ENCODE measurements around the gene DYRK1A.

The DYRK1A gene

DNA sequence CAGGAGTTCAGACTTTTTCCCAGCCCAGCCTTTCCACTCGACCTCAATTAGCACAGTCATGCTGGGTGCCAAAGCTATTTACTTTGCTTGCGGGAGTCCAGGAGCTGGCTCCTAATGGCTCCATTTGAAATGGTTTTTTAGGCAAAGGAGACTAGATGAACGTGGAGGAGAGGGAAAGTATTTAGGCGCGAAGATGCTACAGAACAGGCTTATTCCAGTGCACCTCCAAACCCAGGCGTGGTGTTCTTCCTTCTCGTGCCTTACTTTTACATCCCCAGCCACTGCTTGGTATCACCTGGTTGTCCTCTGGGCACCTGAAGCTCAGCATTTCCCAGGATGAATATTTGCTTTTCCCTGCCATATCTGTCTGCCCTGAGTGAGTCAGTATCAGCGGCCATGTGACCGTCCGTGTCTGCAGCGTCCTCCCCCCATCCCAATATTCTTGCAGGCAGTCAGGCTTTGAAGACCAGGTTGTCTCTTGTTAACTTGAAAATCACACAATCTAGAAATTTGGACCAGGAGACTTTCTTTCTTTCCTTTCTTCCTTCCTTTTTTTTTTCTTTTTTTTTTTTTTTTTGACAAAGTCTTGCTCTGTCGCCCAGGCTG lies 198.5 kb downstream of the DYRK1A start:
- H3K9ac ChIP-seq (ENCODE audit: low read length) = no peak overlapping the region
- H3K4me3 ChIP-seq (ENCODE audit: insufficient read depth, low read length, poor library complexity, severe bottlenecking) = no peak overlapping the region
- H3K79me2 ChIP-seq (ENCODE audit: insufficient read depth, low read length) = no peaks in the 10 kb centered on the region
- no peaks in the 10 kb centered on the region for H4K20me1 ChIP-seq (ENCODE audit: low read depth, low read length)
- H3K27ac ChIP-seq (ENCODE audit: low read depth, low read length) = no peak overlapping the region
- no peaks in the 10 kb centered on the region for H3K36me3 ChIP-seq (ENCODE audit: low read length)
- H3F3A ChIP-seq (ENCODE audit: insufficient read depth) = no peaks in the 10 kb centered on the region
- TF ChIP-seq EZH2phosphoT487 (conservative IDR thresholded peaks at IDR 0.05; ENCODE audit: low read length) = no peak
- TF ChIP-seq, protein P1, sequence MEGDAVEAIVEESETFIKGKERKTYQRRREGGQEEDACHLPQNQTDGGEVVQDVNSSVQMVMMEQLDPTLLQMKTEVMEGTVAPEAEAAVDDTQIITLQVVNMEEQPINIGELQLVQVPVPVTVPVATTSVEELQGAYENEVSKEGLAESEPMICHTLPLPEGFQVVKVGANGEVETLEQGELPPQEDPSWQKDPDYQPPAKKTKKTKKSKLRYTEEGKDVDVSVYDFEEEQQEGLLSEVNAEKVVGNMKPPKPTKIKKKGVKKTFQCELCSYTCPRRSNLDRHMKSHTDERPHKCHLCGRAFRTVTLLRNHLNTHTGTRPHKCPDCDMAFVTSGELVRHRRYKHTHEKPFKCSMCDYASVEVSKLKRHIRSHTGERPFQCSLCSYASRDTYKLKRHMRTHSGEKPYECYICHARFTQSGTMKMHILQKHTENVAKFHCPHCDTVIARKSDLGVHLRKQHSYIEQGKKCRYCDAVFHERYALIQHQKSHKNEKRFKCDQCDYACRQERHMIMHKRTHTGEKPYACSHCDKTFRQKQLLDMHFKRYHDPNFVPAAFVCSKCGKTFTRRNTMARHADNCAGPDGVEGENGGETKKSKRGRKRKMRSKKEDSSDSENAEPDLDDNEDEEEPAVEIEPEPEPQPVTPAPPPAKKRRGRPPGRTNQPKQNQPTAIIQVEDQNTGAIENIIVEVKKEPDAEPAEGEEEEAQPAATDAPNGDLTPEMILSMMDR (IDR thresholded peaks at IDR 0.05; ENCODE audit: insufficient read depth, low read length, poor library complexity, severe bottlenecking) = no peak
- H3K9me2 ChIP-seq (replicated peaks; ENCODE audit: insufficient read depth, low read length) = no peaks in the 10 kb centered on the region
- H3K4me2 ChIP-seq (ENCODE audit: low read depth, low read length, poor library complexity, severe bottlenecking) = no peak overlapping the region
- H2AFZ ChIP-seq (ENCODE audit: low read depth, low read length, severe bottlenecking) = no peak overlapping the region
- H3K9me3 ChIP-seq (ENCODE audit: insufficient read depth, low read length) = no peaks in the 10 kb centered on the region
- H3K27me3 ChIP-seq (ENCODE audit: low read length) = no peaks in the 10 kb centered on the region

DNA sequence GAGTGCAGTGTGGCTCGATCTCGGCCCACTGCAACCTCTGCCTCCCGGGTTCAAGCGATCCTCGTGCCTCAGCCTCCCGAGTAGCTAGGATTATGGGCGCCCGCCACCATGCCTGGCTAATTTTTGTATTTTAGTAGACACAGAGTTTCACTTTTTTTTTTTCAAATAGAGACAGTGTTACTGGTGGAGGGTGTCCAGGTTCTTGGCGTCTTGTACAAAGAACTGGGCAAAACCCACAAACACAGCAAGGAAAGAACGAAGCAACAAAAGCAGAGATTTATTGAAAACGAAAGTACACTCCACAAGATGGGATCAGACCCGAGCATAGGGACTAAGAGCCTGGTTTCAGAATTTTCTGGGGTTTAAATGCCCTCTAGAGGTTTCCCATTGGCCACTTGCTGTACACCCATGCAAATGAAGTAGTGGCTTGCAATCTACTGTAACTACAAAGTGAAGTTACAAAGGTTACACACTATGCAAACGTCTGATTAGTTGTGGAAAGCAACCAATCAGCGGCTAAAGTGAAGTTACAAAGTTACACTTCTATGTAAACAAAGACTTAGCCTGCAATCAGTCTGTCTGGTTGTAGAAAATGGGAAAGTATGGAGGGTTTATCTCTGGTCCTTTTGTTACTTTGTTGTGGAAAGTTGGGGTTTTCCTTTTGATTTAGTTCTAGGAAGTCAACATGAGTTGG lies 199.1 kb downstream of the DYRK1A start:
- no peak overlapping the region for H2AFZ ChIP-seq (ENCODE audit: low read depth, low read length, severe bottlenecking)
- no peaks in the 10 kb centered on the region for H3K9me2 ChIP-seq (replicated peaks; ENCODE audit: insufficient read depth, low read length)
- H3K36me3 ChIP-seq (ENCODE audit: low read length) = no peaks in the 10 kb centered on the region
- H3K4me2 ChIP-seq (ENCODE audit: low read depth, low read length, poor library complexity, severe bottlenecking) = no peak overlapping the region
- H3K9ac ChIP-seq (ENCODE audit: low read length) = no peak overlapping the region
- no peak overlapping the region for H3K4me3 ChIP-seq (ENCODE audit: insufficient read depth, low read length, poor library complexity, severe bottlenecking)
- H3K27me3 ChIP-seq (ENCODE audit: low read length) = no peaks in the 10 kb centered on the region
- no peaks in the 10 kb centered on the region for H4K20me1 ChIP-seq (ENCODE audit: low read depth, low read length)
- H3F3A ChIP-seq (ENCODE audit: insufficient read depth) = no peaks in the 10 kb centered on the region
- no peak overlapping the region for H3K27ac ChIP-seq (ENCODE audit: low read depth, low read length)
- H3K9me3 ChIP-seq (ENCODE audit: insufficient read depth, low read length) = no peaks in the 10 kb centered on the region
- TF ChIP-seq, protein P1 (IDR thresholded peaks at IDR 0.05; ENCODE audit: insufficient read depth, low read length, poor library complexity, severe bottlenecking) = no peak
- no peak for TF ChIP-seq EZH2phosphoT487 (conservative IDR thresholded peaks at IDR 0.05; ENCODE audit: low read length)
- no peaks in the 10 kb centered on the region for H3K79me2 ChIP-seq (ENCODE audit: insufficient read depth, low read length)

DNA sequence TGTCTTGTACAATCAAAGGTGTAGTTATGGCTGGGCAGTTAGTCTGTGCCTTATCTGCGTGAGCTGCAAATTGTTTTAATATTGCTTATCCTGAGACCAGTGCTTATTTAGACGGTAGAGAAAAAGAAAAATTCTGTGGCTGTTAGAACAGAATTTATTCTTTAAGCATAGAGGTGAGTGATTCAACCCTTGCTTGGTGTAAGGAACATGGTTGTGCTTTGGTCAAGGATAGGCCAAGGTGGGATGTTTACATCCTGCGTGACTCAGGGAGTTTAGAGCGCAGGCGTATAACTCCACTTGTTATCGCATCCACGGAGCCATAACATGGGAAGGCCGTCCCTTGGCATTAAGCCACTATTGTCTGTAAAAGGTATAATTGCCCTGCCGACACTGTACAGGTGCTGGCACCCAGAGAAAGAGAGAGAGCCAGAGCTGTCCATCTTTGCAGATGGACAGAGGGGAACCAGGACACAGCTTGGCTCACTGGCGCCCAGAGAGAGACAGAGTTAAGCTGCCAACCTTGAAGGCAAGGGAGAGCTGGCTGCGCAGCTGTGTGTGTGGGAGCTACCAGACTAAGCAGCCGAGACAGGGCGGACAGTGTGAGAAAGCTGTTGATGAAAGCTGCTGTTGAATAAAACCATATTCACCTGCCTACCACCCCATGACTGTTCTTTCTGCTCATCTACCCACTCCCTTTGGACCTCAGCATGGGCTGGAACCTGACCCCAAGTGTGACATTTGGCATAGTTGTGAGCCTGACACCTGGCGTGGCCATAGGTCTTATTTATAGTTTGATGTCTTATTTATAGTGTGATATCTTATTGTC lies 200.4 kb downstream of the DYRK1A start:
- Histone ChIP-seq H3K9me2 (replicated peaks; ENCODE audit: insufficient read depth, low read length) (no peaks in the 10 kb centered on the region), H3K9ac (ENCODE audit: low read length) (no peak overlapping the region), H3K27me3 (ENCODE audit: low read length) (no peaks in the 10 kb centered on the region), H3K27ac (ENCODE audit: low read depth, low read length) (no peak overlapping the region), H3K4me3 (ENCODE audit: insufficient read depth, low read length, poor library complexity, severe bottlenecking) (no peak overlapping the region), H2AFZ (ENCODE audit: low read depth, low read length, severe bottlenecking) (no peak overlapping the region), H3F3A (ENCODE audit: insufficient read depth) (no peaks in the 10 kb centered on the region), H3K79me2 (ENCODE audit: insufficient read depth, low read length) (no peaks in the 10 kb centered on the region), H3K4me2 (ENCODE audit: low read depth, low read length, poor library complexity, severe bottlenecking) (no peak overlapping the region), H3K36me3 (ENCODE audit: low read length) (no peaks in the 10 kb centered on the region), H4K20me1 (ENCODE audit: low read depth, low read length) (no peaks in the 10 kb centered on the region), H3K9me3 (ENCODE audit: insufficient read depth, low read length) (no peaks in the 10 kb centered on the region)
- no peak for TF ChIP-seq EZH2phosphoT487 (conservative IDR thresholded peaks at IDR 0.05; ENCODE audit: low read length)
- TF ChIP-seq, protein P1 (IDR thresholded peaks at IDR 0.05; ENCODE audit: insufficient read depth, low read length, poor library complexity, severe bottlenecking) = no peak
